ENCODE data around the gene EXT2.

The EXT2 gene

GRCh38 chr11:44241851-44242250 is 146.4 kb downstream of the EXT2 start:
- H3K27ac ChIP-seq: no peak overlapping the region
- TF ChIP-seq, protein P1, sequence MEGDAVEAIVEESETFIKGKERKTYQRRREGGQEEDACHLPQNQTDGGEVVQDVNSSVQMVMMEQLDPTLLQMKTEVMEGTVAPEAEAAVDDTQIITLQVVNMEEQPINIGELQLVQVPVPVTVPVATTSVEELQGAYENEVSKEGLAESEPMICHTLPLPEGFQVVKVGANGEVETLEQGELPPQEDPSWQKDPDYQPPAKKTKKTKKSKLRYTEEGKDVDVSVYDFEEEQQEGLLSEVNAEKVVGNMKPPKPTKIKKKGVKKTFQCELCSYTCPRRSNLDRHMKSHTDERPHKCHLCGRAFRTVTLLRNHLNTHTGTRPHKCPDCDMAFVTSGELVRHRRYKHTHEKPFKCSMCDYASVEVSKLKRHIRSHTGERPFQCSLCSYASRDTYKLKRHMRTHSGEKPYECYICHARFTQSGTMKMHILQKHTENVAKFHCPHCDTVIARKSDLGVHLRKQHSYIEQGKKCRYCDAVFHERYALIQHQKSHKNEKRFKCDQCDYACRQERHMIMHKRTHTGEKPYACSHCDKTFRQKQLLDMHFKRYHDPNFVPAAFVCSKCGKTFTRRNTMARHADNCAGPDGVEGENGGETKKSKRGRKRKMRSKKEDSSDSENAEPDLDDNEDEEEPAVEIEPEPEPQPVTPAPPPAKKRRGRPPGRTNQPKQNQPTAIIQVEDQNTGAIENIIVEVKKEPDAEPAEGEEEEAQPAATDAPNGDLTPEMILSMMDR (conservative IDR thresholded peaks at IDR 0.05): no peak

DNA sequence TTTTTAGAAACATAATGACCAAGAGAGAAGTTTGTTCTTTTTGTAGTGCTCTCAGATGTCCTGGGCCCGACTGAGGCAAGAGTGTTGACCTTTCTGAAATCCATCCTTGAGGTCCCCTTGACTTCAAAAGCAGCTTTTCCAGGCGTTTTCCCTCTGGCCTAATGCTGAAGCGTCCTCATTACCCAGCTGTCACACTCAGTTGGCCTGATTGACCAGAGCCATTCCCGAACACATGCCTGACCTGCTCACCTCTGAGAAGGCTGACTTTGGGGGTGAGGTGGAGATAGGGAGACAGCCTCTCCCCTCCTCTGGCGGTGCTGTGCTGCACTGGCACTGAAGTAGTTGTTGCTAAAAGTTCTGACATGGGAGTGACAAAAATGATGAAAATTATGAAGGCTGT is 147.6 kb downstream of the EXT2 start:
- H3K27ac ChIP-seq: no peak overlapping the region
- TF ChIP-seq, protein P1 (conservative IDR thresholded peaks at IDR 0.05): no peak

DNA sequence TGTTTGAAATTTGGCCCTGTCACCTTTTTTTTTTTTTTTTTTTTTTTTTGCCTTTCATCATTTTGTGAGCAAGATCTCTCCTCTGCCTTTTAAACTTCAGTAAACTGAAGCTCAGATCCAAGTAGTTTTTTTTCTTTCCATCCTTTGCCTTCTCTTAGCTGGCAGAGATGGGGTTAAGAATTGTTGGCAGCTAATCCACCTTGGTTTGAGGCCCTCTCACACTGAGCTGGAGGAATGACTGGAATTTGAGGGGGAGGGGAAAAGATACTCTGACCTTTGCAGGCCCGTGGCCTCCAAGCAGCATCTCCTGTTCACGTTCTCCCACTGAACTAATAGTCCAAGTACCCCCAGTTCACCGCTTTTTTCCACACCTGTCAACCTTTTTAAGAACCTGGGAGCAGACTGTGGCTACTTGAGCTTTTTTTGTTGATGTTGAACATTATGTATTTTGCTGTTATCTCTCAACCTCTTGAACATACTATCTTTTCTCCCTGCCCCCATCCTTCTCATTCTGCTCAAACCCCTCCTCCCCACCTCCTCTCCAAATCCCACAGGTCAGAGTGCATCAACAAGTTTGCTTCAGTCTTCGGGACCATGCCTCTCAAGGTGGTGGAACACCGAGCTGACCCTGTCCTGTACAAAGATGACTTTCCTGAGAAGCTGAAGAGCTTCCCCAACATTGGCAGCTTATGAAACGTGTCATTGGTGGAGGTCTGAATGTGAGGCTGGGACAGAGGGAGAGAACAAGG is 148.3 kb downstream of the EXT2 start:
- TF ChIP-seq, protein P1 (conservative IDR thresholded peaks at IDR 0.05): no peak
- H3K27ac ChIP-seq: no peak overlapping the region

DNA sequence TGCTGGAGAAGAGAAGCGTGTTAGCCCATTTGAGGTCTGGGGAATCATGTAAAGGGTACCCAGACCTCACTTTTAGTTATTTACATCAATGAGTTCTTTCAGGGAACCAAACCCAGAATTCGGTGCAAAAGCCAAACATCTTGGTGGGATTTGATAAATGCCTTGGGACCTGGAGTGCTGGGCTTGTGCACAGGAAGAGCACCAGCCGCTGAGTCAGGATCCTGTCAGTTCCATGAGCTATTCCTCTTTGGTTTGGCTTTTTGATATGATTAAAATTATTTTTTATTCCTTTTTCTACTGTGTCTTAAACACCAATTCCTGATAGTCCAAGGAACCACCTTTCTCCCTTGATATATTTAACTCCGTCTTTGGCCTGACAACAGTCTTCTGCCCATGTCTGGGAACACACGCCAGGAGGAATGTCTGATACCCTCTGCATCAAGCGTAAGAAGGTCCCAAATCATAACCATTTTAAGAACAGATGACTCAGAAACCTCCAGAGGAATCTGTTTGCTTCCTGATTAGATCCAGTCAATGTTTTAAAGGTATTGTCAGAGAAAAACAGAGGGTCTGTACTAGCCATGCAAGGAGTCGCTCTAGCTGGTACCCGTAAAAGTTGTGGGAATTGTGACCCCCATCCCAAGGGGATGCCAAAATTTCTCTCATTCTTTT is 149.3 kb downstream of the EXT2 start:
- no peak overlapping the region for H3K27ac ChIP-seq
- TF ChIP-seq, protein P1 (conservative IDR thresholded peaks at IDR 0.05): no peak

DNA sequence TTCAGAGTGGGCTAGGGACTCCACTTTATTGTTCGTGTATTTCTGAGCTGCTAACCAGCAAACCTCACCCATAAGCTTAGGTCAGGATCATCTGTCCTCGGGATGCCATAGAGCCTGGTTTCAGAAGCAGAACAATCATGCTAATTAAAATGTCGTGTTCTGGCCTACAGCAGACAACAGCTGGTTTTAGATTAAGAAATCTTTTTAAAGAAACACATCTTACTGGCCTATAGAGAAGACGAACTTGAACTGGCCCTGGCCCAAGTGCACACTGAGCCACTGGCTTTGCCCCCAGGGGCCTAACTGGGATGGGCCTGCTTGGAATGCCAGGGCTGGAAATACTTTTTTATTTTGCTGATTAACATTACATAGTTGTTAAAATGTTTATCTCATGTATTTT is 151.2 kb downstream of the EXT2 start:
- TF ChIP-seq, protein P1 (conservative IDR thresholded peaks at IDR 0.05): no peak
- no peak overlapping the region for H3K27ac ChIP-seq

GRCh38 chr11:44247508-44247907 is 152.0 kb downstream of the EXT2 start:
- no peak overlapping the region for H3K27ac ChIP-seq
- TF ChIP-seq, protein P1 (conservative IDR thresholded peaks at IDR 0.05): no peak

DNA sequence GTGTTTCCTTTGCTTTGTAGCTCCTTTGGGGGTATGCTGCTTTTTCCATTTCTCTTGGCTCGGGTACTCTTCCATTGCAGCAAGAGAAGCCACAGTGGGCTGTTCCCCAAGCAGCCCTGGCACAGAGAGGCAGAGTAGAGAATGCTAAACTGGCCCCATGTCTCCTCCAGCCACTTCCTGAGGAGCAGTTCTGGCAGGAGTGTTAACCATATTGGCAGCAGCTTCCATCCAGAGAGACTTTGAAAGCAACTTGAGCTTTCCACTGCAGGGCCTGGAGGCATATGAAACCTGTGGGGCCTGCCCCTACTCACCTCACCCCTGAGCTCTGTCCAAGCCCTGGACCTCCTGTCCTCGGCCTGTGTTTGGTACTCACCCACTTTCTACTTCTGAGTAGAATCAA is 152.6 kb downstream of the EXT2 start:
- H3K27ac ChIP-seq: no peak overlapping the region
- TF ChIP-seq, protein P1 (conservative IDR thresholded peaks at IDR 0.05): no peak
